Heart right ventricle (tissue), 16 donors: ENCODE data around the gene HIVEP2. TPM values are rescaled to one million over a fixed set of nuclear protein-coding genes. Genes with fewer than 3 reads are reported as not detected.
"Not testable (repeated sequence)": the region's sequence is repeated elsewhere in the genome, so short reads cannot be mapped to it uniquely, and the experiment has no call there.

Experiments used
- ATAC-seq, 8 donors: fragments of 200-7000 bp; cut with Tn5 transposase; one replicate each; pipeline ENCODE4 v1.9.1; 2020; ENCODE audit warnings: mild to moderate bottlenecking in 8 of 8, moderate library complexity in 8 of 8, moderate number of reproducible peaks in 1 of 8
- DNase-seq, 2 donors: peaks; one replicate each; pipeline ENCODE4 v3.0.0-alpha.2; 2020
- H3K27ac ChIP-seq, 10 donors: fragments of 200-600 bp; sonication (generic) in 2 of 10; one replicate each; pipeline versions ENCODE4 v1.5.0 to v1.8.0; 2020 to 2022; ENCODE audit warnings: mild to moderate bottlenecking in 3 of 10
- H3K27me3 ChIP-seq, 7 donors: fragments of 200-600 bp; one replicate each; pipeline ENCODE4 v1.8.0; 2021 to 2022; ENCODE audit warnings: mild to moderate bottlenecking in 2 of 7
- H3K36me3 ChIP-seq, 9 donors: fragments of 200-600 bp; sonication (generic) in 1 of 9; one replicate each; pipeline versions ENCODE4 v1.5.0 to v1.8.0; 2020 to 2022; ENCODE audit warnings: mild to moderate bottlenecking in 2 of 9
- H3K4me1 ChIP-seq, 9 donors: fragments of 200-600 bp; sonication (generic) in 1 of 9; one replicate each; pipeline versions ENCODE4 v1.5.0 to v1.8.0; 2020 to 2022; ENCODE audit warnings: mild to moderate bottlenecking in 4 of 9
- H3K4me3 ChIP-seq, 10 donors: fragments of 200-600 bp; sonication (generic) in 2 of 10; one replicate each; pipeline versions ENCODE4 v1.5.0 to v1.8.0; 2020 to 2022; ENCODE audit warnings: mild to moderate bottlenecking in 7 of 10, moderate library complexity in 2 of 10
- H3K9me3 ChIP-seq, 11 donors: fragments of 200-600 bp in 10 of 11; sonication (generic) in 2 of 11; one replicate each; pipeline versions ENCODE4 v1.5.0 to v1.8.0; 2013 to 2022; ENCODE audit warnings: mild to moderate bottlenecking in 2 of 11, control low read depth in 1 of 11, moderate library complexity in 1 of 11
- CTCF ChIP-seq, 9 donors: fragments of 200-600 bp; sonication (generic) in 2 of 9; IDR thresholded peaks; one replicate each; pipeline versions ENCODE4 v1.5.0 to v1.8.0; 2021 to 2022; ENCODE audit warnings: antibody characterized with exemption in 9 of 9, mild to moderate bottlenecking in 5 of 9, moderate library complexity in 1 of 9
- WGBS, 2 donors: extraction: QIAGEN DNeasy Blood & Tissue Kit; methylation state at CpG; one replicate each; pipeline ENCODE4 v1.1.7; 2013; ENCODE audit warnings: inconsistent platforms in 1 of 2; 5-methylcytosine and 5-hydroxymethylcytosine counted together
- intact Hi-C, 10 donors: fragments of 100-400 bp; cut with DNase I; formaldehyde crosslinking; loops; one replicate each; pipeline versions ENCODE4 v1.11.1 to v1.14.2; 2022
- polyA plus RNA-seq, 2 donors: library from polyadenylated mRNA; stranded (reverse); fragments of 200-250 nt; gene quantifications; one replicate each; pipeline ENCODE4 v1.2.3, GENCODE V29; 2013
- total RNA-seq, 10 donors: library from RNA; stranded (reverse); fragmentation: NEBNext Ultra II Directional in 3 of 10; extraction: Animal tissue kit (Norgen Biotek cat#: 25700) in 3 of 10; gene quantifications; one replicate each; pipeline versions ENCODE4 v1.2.1 to v1.2.4, GENCODE V29; 2021 to 2023
- donor health status: Arrhythmogenic right ventricular cardiomyopathy.
- donor health status: ischemic (EF 13 %, LVEDD 7.1; RV severe dilation, severe dysfunction).
- donor health status: healthy with polysubstance abuse.
- donor health status: DM: no; HTN: yes; CAD: no.
- donor health status: DM: no; HTN: no; CAD: no.
- donor health status: ischemic (EF 25% LVEDD 6.9; RV normal size, moderate dysfunction).
- donor health status: ischemic (EF 25% LVEDD 5.7; RV mildly dilated, moderate dysfunction).
- donor health status: healthy.
- donor health status: DM: yes; HTN: yes; CAD: no.
- donor health status: Ischemic cardiomyopathy.
- donor health status: ischemic (EF 35%, LVEDD 5.7; RV mildly dilated, moderate dysfunction).
- donor health status: nonischemic (EF 11% LVEDD 7.7; RV severe dilation, severe dysfunction).
- donor health status: DM: yes; HTN: yes; CAD: no.
- donor health status: PGD.
- donor health status: ischemic (EF 29% LVEDD 5.4; RV normal size, mild dysfunction).
- donor health status: nonischemic (EF 23%, LVEDD 6.1; RV moderate dilation, normal function).

The HIVEP2 gene
- total and polyA plus RNA-seq, 12 donors: 2.1 to 31.6 (median 21.2) TPM

GRCh38 chr6:142985281-142985680 lies 40.3 kb upstream of the HIVEP2 start:
- no peaks in the 10 kb centered on the region for H3K36me3 ChIP-seq
- ATAC-seq (no peak), DNase-seq (no peak)
- H3K4me1 ChIP-seq: no peaks in the 10 kb centered on the region
- no peak overlapping the region for H3K27ac ChIP-seq
- H3K27me3 ChIP-seq: no peaks in the 10 kb centered on the region
- TF ChIP-seq CTCF (IDR thresholded peaks at IDR 0.05): no peak
- no peak overlapping the region for H3K4me3 ChIP-seq
- intact Hi-C loops: no loop called here
- H3K9me3 ChIP-seq: peaks cover 0 to 24% (median 0%) of the 10 kb centered on the region in 11 donors
- WGBS, 2 donors: 38 to 45% methylated on average over 2 of the region's 2 CpGs

GRCh38 chr6:142984386-142984785 lies 39.4 kb upstream of the HIVEP2 start:
- ATAC-seq: no peak
- 92 to 94% methylated on average over 3 of the region's 3 CpGs for WGBS, 2 donors

GRCh38 chr6:142975365-142975764 lies 30.4 kb upstream of the HIVEP2 start:
- H3K27ac ChIP-seq: peak overlapping the region in 1 of 10 donors; percentile 34
- H3K4me3 ChIP-seq: no peak overlapping the region
- TF ChIP-seq CTCF (IDR thresholded peaks at IDR 0.05): no peak
- H3K36me3 ChIP-seq: no peaks in the 10 kb centered on the region
- H3K27me3 ChIP-seq: no peaks in the 10 kb centered on the region
- DNase-seq: no peak
- no peak for ATAC-seq
- 82 to 85% methylated on average over 3 of the region's 3 CpGs for WGBS, 2 donors
- peaks cover 0 to 17% (median 0%) of the 10 kb centered on the region in 11 donors for H3K9me3 ChIP-seq
- H3K4me1 ChIP-seq: no peaks in the 10 kb centered on the region
- intact Hi-C loops: no loop called here

More at GRCh38 chr6:142984386-142984785, 39.4 kb upstream of the HIVEP2 start:
- Histone ChIP-seq H3K27ac (no peak overlapping the region), H3K4me3 (no peak overlapping the region), H3K4me1 (no peaks in the 10 kb centered on the region), H3K36me3 (no peaks in the 10 kb centered on the region), H3K9me3 (peaks cover 0 to 32% (median 0%) of the 10 kb centered on the region in 11 donors), H3K27me3 (no peaks in the 10 kb centered on the region)
- DNase-seq: no peak
- no peak for TF ChIP-seq CTCF (IDR thresholded peaks at IDR 0.05)
- intact Hi-C loops: no loop called here

- H3K27ac ChIP-seq, H3K4me1 ChIP-seq, H3K4me3 ChIP-seq, ATAC-seq, H3K36me3 ChIP-seq, intact Hi-C loops, H3K27me3 ChIP-seq, DNase-seq, H3K9me3 ChIP-seq: not testable (repeated sequence)
- 88 to 93% methylated on average over 3 of the region's 3 CpGs for WGBS, 2 donors
Observed at GRCh38 chr6:142970941-142971340, 26.0 kb upstream of the HIVEP2 start.

- DNase-seq: no peak
- TF ChIP-seq CTCF (IDR thresholded peaks at IDR 0.05): no peak
Observed at GRCh38 chr6:142968601-142969000, 23.6 kb upstream of the HIVEP2 start.

More at GRCh38 chr6:142968601-142969000, 23.6 kb upstream of the HIVEP2 start:
- no peak overlapping the region for H3K27ac ChIP-seq
- no peaks in the 10 kb centered on the region for H3K4me1 ChIP-seq
- ATAC-seq: no peak
- H3K4me3 ChIP-seq: no peak overlapping the region
- H3K27me3 ChIP-seq: no peaks in the 10 kb centered on the region
- intact Hi-C loops: loop anchor here in 3 of 10 donors (10.0 kb wide), 1 partner anchor 46 kb away; no protein-coding TSS in a partner anchor
- peaks cover 0 to 8% (median 0%) of the 10 kb centered on the region in 11 donors for H3K9me3 ChIP-seq
- H3K36me3 ChIP-seq: no peaks in the 10 kb centered on the region
